Right ventricle myocardium inferior (tissue), 1 donor: ENCODE data around the gene CLPTM1L. TPM values are rescaled to one million over a fixed set of nuclear protein-coding genes. Genes with fewer than 3 reads are reported as not detected.
"Not testable (repeated sequence)": the region's sequence is repeated elsewhere in the genome, so short reads cannot be mapped to it uniquely, and the experiment has no call there.

Experiments used
- ATAC-seq: fragments of 200-7000 bp; cut with Tn5 transposase; one replicate; pipeline ENCODE4 v1.9.1; 2020; ENCODE audit warnings: mild to moderate bottlenecking, moderate library complexity
- DNase-seq: peaks from one replicate; pipeline ENCODE4 v3.0.0; 2021; ENCODE audit errors: missing footprints
- intact Hi-C: fragments of 100-400 bp; cut with DNase I; formaldehyde crosslinking; loops from one replicate; pipeline ENCODE4 v1.11.0; 2022
- total RNA-seq: library from RNA; stranded (reverse); fragmentation: NEBNext Ultra II Directional; extraction: Animal tissue kit (Norgen Biotek cat#: 25700); gene quantifications from one replicate; pipeline ENCODE4 v1.2.1, GENCODE V29; 2021
- donor health status: DM: no; HTN: yes; CAD: no; lungs with severe emphysema.

CLPTM1L gene
- total RNA-seq, 1 donor from 2014 or later, result 33.3 TPM

- intact Hi-C loops, DNase-seq, ATAC-seq: not testable (repeated sequence)
Measured at GRCh38 chr5:1333286-1333685, 11.6 kb downstream of the CLPTM1L start.

GRCh38 chr5:1332461-1333001 is 12.4 kb downstream of the CLPTM1L start:
- DNase-seq, result no peak
- intact Hi-C loops, result no loop called here
- ATAC-seq, result no peak

- DNase-seq (no peak), ATAC-seq (no peak)
- intact Hi-C loops, result no loop called here
Measured at GRCh38 chr5:1331861-1332405, 13.0 kb downstream of the CLPTM1L start.

DNA sequence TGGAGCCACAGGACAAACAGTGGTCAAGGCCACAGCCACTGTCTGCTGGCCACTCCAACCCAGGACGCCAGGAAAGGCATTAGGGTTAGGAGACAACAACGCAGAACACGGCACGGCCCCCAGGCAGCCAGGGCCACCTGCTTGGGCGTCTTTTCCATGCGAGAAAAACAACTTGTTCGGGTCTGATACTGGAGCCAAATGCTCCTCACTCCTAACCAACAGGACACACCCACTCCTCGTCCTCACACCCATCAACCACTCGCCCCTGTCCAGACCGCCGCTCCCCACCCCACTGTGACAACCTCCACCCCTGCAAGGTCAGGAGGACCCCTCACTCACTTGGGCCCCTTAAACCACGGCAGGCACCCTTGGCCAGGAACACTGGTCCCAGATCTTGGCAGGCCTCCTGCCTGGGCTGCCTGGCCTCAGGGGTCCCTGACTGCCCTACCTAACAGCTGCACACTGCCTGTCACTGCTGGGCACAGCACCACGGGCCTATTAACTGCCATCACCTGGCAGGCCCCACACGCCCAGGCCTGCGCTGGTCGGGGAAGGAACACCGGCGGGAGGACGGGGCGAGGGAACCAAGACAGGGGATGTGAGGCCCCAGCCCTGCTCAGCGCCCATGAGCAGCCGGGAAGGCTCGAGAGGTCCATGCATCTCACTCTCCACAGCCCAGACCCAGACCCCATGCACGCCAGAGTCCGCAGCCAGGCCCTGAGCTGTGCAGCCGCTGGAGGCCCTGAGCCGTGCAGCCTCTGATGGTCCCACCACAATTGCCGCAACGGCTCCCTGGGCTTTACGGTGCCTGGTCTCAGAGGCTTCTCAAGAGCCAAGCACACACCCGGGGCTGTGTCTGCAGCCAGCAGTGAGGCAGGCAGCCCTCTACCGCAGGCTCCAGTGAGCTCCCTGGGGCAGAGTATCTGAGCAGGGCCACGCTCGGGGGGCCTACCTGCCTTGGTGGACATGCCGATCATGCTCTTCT is 13.8 kb downstream of the CLPTM1L start:
- ATAC-seq (peak; percentile 34), DNase-seq (no peak)
- intact Hi-C loops, result no loop called here

- intact Hi-C loops, result no loop called here
- DNase-seq, result no peak
- peak; percentile 50 for ATAC-seq
Measured at GRCh38 chr5:1330146-1330846, 14.6 kb downstream of the CLPTM1L start.

GRCh38 chr5:1329111-1329579 is 15.8 kb downstream of the CLPTM1L start:
- DNase-seq, result no peak
- ATAC-seq, result no peak
- intact Hi-C loops, result no loop called here

DNA sequence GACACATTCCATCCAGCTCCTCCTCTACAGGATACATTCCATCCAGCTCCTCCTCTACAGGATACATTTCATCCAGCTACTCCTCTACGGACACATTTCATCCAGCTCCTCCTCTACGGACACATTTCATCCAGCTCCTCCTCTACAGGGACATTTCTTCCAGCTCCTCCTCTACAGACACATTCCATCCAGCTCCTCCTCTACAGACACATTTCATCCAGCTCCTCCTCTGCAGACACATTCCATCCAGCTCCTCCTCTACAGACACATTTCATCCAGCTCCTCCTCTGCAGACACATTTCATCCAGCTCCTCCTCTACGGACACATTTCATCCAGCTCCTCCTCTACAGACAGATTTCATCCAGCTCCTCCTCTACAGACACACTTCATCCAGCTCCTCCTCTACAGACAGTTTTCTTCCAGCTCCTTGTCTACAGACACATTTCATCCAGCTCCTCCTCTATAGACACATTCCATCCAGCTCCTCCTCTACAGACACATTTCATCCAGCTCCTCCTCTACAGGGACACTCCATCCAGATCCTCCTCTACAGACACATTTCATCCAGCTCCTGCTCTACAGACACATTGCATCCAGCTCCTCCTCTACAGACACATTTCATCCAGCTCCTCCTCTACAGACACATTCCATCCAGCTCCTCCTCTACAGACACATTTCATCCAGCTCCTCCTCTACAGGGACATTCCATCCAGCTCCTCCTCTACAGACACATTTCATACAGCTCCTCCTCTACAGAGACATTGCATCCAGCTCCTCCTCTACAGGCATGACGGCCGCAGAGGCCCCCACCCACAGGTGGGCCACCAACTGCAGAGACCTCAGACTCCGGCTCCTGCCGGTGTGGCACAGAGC is 16.4 kb downstream of the CLPTM1L start:
- DNase-seq, ATAC-seq, intact Hi-C loops: not testable (repeated sequence)

- intact Hi-C loops, ATAC-seq, DNase-seq: not testable (repeated sequence)
Measured at GRCh38 chr5:1326901-1327756, 17.8 kb downstream of the CLPTM1L start.

- ATAC-seq, DNase-seq, intact Hi-C loops: not testable (repeated sequence)
Measured at GRCh38 chr5:1326532-1326875, 18.4 kb downstream of the CLPTM1L start.

GRCh38 chr5:1325870-1326531 is 18.9 kb downstream of the CLPTM1L start:
- ATAC-seq (no peak), DNase-seq (no peak)
- intact Hi-C loops, result no loop called here

- no peak for DNase-seq
- peak; percentile 20 for ATAC-seq
- intact Hi-C loops, result no loop called here
Measured at GRCh38 chr5:1325191-1325741, 19.6 kb downstream of the CLPTM1L start.

DNA sequence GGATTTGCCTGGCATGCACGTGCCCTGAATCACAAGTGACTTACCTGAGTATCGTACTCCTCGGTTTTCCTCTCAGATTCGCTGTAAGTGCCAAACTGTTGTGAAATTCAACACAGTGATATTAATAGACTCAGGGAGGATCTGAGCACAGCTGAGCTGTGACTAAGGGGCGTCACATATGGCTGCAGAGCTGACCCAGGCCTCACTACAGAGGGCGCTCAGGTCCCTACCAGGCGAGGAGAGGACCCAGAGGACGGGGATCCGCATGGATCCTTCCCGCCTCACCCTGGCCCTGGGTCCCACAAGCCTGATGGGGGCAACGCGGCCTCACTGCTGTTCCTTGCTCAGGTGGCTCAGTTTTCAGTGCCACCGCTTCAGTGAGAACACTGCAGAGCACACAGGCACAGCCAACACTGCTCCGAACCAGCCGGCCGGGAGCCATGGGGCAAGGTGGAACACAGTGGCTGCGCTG is 20.1 kb downstream of the CLPTM1L start:
- intact Hi-C loops, result no loop called here
- peak; percentile 68 for ATAC-seq
- DNase-seq, result no peak

- ATAC-seq (no peak), DNase-seq (no peak)
- intact Hi-C loops, result no loop called here
Measured at GRCh38 chr5:1324301-1324700, 20.6 kb downstream of the CLPTM1L start.

- intact Hi-C loops, result no loop called here
- DNase-seq, result no peak
- no peak for ATAC-seq
Measured at GRCh38 chr5:1323803-1324173, 21.1 kb downstream of the CLPTM1L start.

DNA sequence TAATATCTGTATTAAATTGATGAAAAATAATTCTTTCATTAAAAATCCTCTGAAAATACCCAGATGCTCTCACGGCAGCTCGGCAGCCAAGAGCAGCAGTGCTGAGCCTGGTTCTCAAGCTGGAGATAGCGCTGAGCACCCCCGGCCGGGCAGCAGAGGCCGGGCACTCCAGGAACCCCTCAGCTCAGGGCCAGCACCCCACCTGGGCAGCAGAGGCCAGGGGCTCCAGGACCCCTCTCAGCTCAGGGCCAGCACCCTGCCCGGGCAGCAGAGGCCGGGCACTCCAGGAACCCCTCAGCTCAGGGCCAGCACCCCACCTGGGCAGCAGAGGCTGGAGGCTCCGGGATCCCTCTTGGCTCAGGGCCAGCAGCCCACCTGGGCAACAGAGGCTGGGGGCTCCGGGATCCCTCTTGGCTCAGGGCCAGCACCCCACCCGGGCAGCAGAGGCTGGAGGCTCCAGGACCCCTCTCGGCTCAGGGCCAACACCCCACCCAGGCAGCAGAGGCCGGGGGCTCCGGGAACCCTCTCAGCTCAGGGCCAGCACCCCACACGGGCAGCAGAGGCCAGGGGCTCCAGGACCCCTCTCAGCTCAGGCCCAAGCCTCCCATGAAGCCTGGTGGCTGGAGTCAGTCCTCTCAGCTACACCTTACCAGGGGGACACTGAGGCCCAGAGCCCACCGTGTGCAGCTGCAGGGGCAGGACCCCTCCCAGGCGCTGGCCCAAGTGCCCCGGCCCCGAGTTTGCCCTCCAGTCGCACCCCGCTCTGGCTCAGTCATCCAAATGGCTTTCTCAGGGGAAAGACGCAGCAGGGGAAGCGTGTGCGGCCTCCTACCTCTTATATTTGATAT is 21.7 kb downstream of the CLPTM1L start:
- no peak for DNase-seq
- peak; percentile 5 for ATAC-seq
- intact Hi-C loops, result no loop called here
